NCI-H1436 (cell line): ENCODE results near the gene VPS37B.

Experiments used
- DNase-seq: peaks from one replicate; lab custom pipeline; 2025; lab: John Stamatoyannopoulos, UW

The VPS37B gene

GRCh38 chr12:122866379-122866778, 29.5 kb downstream of the VPS37B start:
- no peak for DNase-seq

DNA sequence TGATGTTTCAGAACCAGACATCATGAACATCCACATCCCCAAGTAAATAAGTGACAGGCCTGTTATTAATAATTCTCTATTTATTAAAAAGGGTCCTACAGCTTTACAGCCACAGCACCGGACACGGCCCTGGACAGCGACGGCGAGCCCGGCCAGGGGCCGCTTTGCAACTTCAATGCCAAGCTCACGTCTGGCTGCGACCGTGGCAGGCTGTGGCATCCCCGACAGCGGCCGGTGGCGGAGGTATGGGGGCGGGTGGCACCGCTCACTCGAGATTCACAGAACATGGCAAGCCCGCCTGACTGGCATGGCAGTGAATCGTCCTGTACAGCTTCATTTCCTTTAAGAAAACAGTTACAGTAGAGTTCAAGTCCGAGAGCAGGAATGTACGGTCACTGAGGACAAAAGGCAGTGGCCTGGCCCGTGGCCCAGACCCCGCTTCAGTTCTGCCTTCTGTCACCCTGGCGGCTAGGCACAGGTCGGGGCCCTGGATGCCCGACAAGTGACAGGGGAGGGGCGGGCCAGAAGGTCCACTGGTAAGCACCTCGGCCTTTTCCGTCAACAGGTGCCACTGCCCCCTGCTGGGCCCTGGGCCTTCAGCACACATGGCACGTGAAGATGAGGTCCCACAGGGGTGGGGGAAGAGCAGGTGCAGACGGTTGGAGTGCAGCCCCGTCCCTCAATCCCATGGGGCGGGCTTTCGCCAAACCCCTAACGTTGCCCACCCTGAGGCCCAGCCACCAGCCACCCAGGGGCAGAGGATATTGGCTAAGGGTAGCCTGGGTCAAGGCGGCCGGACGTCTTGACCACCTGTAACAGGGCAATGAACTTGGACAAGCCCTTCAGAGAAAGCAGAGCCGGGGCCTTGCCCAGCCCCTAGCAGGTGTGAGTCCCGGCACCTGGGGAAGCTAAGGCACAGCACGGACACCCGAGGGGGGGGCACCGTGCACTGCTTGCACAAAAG, 30.4 kb downstream of the VPS37B start:
- DNase-seq: peak; percentile 25

- DNase-seq: no peak
Observed at GRCh38 chr12:122864894-122865253, 31.1 kb downstream of the VPS37B start.

DNA sequence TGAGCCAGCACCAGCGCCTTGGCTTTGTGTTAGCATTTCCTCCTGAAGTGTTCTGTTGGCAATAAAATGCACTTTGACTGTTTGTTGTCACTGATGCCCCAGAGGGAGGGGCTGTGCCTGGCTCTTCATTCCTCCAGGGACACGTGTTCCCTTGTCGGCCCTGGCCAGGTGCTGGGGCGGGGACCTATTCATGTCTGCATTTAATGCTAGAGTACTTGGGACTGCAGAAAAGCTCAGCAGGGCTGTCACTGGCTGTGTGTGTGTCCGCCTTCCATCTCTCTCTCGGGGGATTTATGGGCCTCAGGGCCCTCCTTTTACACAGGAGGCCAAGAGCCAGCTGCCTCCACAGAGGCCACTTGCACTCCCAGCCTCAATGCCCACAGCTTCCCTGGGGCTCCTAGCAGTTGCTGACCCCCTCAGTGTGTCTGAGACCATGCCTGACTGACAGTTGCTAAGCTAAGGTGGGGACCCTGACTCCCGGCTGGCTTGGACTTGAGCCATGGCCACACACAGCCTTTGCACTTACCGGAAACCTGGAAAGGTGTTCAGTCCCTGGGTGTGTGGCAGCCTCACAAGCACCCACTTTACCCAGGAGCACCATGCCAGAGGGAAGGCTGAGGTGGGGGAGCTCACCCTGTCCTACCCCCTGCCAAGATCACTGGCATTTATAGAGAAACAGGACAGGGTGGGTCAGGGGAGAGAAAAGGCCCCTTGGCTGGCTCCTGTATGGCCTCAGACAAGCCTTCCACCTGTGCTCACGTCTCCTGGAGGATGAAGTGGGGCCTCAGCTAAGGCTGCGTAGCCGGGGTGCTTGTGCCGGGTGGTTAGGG, 32.8 kb downstream of the VPS37B start:
- peak; percentile 70 for DNase-seq

- DNase-seq: no peak
Observed at GRCh38 chr12:122862110-122862634, 33.8 kb downstream of the VPS37B start.

GRCh38 chr12:122861587-122861970, 34.3 kb downstream of the VPS37B start:
- no peak for DNase-seq

GRCh38 chr12:122860854-122861586, 34.9 kb downstream of the VPS37B start:
- DNase-seq: no peak

DNA sequence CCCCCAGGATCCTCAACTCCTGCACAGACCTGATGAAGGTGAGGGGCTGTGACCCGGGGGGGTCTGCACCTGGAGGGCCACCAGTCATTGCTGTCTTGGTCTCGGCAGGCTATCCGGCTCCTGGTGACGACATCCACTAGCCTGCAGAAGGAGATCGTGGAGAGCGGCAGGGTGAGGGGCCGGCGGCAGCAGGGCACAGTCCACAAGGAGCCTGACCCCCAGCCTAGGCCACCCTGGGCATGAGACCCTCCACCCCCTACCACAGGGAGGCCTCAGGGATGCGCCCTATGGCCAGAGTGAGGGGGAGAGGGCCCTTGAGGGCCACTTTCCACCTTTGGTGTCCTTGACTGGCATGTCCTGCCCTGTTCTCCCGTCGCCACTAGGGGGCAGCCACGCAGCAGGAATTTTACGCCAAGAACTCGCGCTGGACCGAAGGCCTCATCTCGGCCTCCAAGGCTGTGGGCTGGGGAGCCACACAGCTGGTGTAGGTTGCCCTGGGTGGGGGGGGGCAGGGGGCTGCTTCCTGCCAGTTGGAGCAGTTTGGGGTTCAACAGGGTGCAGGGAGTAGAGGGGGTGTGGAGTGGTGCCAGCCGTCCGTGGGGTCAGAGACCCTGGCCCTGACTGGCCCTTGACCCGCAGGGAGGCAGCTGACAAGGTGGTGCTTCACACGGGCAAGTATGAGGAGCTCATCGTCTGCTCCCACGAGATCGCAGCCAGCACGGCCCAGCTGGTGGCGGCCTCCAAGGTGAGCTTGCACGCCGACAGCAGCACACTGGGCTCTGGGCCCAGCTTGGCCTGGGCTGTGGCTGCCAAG, 35.7 kb downstream of the VPS37B start:
- peak; percentile 72 for DNase-seq

DNA sequence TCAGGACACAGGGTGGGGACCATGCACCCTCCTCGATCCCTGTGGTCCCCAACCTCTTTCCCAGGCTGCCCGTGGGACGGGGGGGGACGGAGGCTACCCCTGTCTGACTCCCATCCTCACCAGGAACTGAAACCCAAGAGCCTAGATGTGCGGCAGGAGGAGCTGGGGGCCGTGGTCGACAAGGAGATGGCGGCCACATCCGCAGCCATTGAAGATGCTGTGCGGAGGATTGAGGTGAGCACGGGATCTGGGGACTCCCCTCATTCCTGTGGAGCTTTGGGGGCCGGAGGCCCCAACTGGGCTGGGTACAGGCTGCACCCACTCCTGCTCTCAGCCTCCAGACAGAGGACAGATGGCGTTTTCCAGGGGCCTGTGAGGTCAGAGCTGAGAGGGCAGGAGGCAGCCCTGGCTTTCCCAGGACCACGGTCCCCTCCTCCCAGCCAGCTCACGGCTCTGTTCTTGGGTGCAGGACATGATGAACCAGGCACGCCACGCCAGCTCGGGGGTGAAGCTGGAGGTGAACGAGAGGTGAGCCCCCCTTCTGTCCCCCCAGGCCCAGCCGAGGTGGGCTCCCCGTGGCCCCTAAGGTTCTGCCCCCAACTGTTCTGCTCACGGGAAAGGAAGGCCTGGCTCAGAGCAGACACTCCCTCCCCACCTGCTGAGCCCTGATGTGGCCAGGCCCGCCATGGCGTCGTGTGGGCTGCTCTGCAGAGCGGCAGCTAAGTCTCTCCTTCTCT, 36.5 kb downstream of the VPS37B start:
- DNase-seq: no peak

DNA sequence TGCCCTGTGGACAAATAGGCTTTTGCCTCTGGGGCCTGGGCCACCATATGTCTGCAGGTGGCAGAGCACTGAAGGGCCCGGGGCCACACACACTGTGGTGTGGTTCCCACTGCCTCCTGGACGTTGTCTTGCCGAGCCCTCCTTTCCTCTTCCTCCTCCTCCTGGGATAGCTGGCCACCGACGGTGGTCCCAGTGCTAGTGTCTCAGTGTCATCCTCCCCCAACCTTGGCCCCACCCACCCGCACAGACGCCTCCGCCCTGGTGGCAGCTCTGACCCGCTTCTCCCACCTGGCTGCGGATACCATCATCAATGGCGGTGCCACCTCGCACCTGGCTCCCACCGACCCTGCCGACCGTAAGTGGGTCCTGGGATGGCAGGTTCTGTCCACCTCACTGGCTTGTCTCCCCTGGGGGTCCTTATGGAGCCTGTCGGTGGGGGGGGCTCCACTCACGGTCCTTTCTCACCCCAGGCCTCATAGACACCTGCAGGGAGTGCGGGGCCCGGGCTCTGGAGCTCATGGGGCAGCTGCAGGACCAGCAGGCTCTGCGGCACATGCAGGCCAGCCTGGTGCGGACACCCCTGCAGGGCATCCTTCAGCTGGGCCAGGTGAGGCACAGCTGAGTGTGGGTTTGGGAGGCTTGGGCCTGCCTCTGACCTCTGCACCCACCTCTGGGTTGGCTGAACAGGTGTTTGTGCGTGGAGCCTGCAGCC, 37.2 kb downstream of the VPS37B start:
- no peak for DNase-seq

GRCh38 chr12:122858171-122858570, 37.8 kb downstream of the VPS37B start:
- no peak for DNase-seq

DNA sequence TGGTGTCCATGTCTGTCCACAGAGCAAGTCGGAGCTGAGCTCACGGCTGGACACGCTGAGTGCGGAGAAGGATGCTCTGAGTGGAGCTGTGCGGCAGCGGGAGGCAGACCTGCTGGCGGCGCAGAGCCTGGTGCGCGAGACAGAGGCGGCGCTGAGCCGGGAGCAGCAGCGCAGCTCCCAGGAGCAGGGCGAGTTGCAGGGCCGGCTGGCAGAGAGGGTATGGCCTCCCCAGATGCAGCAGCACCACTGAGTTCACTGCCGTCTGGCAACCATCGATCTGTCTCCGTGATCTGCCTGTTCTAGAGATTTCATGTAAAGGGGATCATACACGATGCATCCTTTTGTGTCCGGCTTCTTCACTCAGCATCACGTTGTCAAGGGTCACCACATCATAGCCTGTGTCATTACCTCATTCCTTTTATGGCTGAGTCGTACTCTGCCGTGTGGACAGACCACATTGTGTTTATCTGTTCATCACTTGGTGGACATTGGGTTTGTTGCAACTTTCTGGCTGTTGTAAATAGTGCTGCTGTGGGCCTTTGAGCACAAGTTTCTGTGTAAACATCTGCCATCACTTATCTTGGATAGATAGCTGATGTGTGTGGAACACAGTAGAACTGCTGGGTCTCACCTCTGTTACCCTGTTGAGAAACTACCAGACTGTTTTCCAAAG, 38.8 kb downstream of the VPS37B start:
- no peak for DNase-seq

DNA sequence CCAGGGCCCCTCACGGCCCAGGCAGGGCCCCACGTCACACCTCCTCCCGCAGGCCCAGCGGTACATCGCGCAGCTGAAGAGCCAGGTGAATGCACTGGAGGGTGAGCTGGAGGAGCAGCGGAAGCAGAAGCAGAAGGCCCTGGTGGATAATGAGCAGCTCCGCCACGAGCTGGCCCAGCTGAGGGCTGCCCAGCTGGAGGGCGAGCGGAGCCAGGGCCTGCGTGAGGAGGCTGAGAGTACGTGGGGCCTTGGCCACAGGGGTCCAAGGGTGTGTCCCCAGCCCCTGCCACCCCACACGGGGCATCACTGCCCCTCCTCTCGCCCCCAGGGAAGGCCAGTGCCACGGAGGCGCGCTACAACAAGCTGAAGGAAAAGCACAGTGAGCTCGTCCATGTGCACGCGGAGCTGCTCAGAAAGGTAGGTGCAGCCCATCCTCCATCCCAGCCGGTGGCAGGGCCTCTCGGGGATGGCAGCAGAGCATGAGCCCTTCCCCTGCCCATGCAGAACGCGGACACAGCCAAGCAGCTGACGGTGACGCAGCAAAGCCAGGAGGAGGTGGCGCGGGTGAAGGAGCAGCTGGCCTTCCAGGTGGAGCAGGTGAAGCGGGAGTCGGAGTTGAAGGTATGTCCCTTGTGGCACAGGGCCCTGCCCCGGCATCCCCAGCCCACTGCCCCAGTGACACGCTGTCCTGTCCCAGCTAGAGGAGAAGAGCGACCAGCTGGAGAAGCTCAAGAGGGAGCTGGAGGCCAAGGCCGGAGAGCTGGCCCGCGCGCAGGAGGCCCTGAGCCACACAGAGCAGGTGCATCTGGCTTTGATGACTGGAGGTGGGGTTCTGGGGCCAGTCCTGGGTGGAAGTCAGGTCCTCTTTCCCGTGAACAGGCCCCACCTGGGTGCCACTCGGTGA, 39.7 kb downstream of the VPS37B start:
- peak; percentile 6 for DNase-seq

DNA sequence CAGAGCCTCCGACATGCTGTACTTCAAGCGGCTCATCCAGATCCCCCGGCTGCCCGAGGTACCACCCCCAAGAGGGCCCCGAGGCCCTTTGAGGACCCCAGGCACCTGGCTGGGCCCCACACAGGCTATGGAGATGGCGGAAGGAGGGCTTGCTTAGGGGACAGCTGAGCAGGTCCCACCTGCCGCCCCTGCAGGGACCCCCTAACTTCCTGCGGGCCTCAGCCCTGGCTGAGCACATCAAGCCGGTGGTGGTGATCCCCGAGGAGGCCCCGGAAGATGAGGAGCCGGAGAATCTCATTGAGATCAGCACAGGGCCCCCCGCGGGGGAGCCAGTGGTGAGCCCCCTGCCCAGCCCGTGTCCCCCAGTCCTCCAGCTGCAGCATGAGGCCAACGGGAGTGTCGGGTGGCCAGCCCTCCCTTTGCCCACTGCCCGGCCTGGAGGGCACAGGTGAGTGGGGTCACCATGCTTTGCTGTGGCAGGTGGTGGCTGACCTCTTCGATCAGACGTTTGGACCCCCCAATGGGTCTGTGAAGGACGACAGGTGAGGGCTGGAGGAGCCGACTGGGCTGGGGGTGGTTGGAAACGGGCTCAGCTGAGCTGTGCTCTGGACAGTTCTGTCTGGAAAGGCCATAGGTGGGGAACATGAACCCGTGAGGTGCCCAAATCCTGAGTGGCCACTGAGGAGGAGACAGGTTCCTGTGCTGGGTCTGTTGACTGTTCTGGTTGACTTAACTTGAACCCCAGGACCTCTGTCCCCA, 40.7 kb downstream of the VPS37B start:
- no peak for DNase-seq

GRCh38 chr12:122854554-122854953, 41.4 kb downstream of the VPS37B start:
- no peak for DNase-seq

- no peak for DNase-seq
Observed at GRCh38 chr12:122853582-122854245, 42.2 kb downstream of the VPS37B start.
